ENCODE measurements around the gene KCNT2. TPM values are rescaled to one million over a fixed set of nuclear protein-coding genes. Genes with fewer than 3 reads are reported as not detected.

The KCNT2 gene
- total RNA-seq, 2 experiments from 2014 or later, result not detected

DNA sequence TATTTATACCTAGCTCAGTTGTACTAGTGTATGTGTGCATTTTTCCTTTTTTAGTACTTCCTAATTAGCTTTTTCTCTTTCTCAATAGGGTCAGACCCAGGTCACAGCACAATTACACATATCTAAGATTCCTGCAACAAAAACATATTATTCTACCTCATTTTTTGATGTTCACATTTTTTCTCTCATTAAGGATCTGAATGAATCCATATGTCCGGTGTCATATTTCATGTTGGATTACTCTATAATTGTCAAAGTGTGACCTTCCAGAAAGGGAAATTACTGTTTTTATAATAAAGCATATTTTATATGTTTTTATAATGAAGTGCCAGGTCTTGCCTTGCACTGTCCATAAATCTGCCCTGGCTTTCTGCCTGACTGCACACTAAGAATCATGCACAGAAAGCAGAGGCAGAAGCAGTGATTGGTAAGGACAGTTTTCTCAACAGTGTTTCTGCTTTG is 143.7 kb downstream of the KCNT2 start:
- no peaks in the 10 kb centered on the region for H3K79me2 ChIP-seq (ENCODE audit: insufficient read depth, low read depth, low read length)
- TF ChIP-seq EZH2phosphoT487 (IDR thresholded peaks at IDR 0.05; ENCODE audit: borderline replicate concordance, low read depth, low read length), result no peak
- TF ChIP-seq, protein P1, sequence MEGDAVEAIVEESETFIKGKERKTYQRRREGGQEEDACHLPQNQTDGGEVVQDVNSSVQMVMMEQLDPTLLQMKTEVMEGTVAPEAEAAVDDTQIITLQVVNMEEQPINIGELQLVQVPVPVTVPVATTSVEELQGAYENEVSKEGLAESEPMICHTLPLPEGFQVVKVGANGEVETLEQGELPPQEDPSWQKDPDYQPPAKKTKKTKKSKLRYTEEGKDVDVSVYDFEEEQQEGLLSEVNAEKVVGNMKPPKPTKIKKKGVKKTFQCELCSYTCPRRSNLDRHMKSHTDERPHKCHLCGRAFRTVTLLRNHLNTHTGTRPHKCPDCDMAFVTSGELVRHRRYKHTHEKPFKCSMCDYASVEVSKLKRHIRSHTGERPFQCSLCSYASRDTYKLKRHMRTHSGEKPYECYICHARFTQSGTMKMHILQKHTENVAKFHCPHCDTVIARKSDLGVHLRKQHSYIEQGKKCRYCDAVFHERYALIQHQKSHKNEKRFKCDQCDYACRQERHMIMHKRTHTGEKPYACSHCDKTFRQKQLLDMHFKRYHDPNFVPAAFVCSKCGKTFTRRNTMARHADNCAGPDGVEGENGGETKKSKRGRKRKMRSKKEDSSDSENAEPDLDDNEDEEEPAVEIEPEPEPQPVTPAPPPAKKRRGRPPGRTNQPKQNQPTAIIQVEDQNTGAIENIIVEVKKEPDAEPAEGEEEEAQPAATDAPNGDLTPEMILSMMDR (conservative IDR thresholded peaks at IDR 0.05; ENCODE audit: low read length), result no peak
- no peak overlapping the region for H2AFZ ChIP-seq (ENCODE audit: low read length)
- intact Hi-C loops (cut with micrococcal nuclease; ENCODE audit: unreplicated experiment), result no loop called here
- POLR2A ChIA-PET, result no interaction called here
- no peaks in the 10 kb centered on the region for H4K20me1 ChIP-seq (ENCODE audit: insufficient read depth, low read length)
- H3K4me2 ChIP-seq (ENCODE audit: low read length), result no peak overlapping the region
- no peaks in the 10 kb centered on the region for H3K9me2 ChIP-seq (ENCODE audit: insufficient read depth, low read length)
- H3K36me3 ChIP-seq (ENCODE audit: insufficient read depth, low read length), result no peaks in the 10 kb centered on the region
- H3K27ac ChIP-seq (ENCODE audit: low read depth, low read length, poor library complexity, severe bottlenecking), result no peak overlapping the region
- CTCF ChIA-PET (ENCODE audit: unreplicated experiment), result no interaction called here
- H3K9me3 ChIP-seq (ENCODE audit: low read length), result no peaks in the 10 kb centered on the region
- H3K4me1 ChIP-seq (ENCODE audit: insufficient read depth, low read length, poor library complexity, severe bottlenecking), result no peaks in the 10 kb centered on the region
- no TSS peak for BruUV-seq (replicated peaks)
- DNase-seq (ENCODE audit: low spot score), result no peak
- no peak overlapping the region for H3K4me3 ChIP-seq (ENCODE audit: low read depth, low read length, poor library complexity, severe bottlenecking)

DNA sequence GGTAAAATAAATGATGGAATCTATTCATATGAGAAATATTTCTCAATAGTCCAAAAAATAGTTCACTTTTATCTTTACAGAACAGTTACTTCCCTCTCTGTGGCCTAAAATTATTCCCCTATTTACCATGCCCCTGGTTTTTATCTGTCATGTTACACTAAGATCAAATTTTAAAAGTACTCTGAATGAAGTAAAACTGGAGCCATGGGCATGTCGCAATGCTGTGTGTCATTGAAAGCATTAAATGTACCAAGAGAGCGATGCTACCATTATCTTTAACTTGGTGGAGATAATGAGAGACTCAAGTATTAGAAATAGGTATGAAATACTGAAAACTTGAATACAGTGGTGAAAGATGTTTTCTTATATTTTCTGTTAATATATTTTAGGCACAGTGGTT is 146.2 kb downstream of the KCNT2 start:
- ChIA-PET CTCF (ENCODE audit: unreplicated experiment) (no interaction called here), POLR2A (no interaction called here)
- no peak overlapping the region for H3K4me3 ChIP-seq (ENCODE audit: low read depth, low read length, poor library complexity, severe bottlenecking)
- no peaks in the 10 kb centered on the region for H4K20me1 ChIP-seq (ENCODE audit: insufficient read depth, low read length)
- no peaks in the 10 kb centered on the region for H3K9me2 ChIP-seq (ENCODE audit: insufficient read depth, low read length)
- no peaks in the 10 kb centered on the region for H3K79me2 ChIP-seq (ENCODE audit: insufficient read depth, low read depth, low read length)
- intact Hi-C loops (cut with micrococcal nuclease; ENCODE audit: unreplicated experiment), result no loop called here
- TF ChIP-seq EZH2phosphoT487 (IDR thresholded peaks at IDR 0.05; ENCODE audit: borderline replicate concordance, low read depth, low read length), result no peak
- TF ChIP-seq, protein P1 (conservative IDR thresholded peaks at IDR 0.05; ENCODE audit: low read length), result no peak
- no peaks in the 10 kb centered on the region for H3K9me3 ChIP-seq (ENCODE audit: low read length)
- H3K4me1 ChIP-seq (ENCODE audit: insufficient read depth, low read length, poor library complexity, severe bottlenecking), result no peaks in the 10 kb centered on the region
- no peak overlapping the region for H3K27ac ChIP-seq (ENCODE audit: low read depth, low read length, poor library complexity, severe bottlenecking)
- no peaks in the 10 kb centered on the region for H3K36me3 ChIP-seq (ENCODE audit: insufficient read depth, low read length)
- DNase-seq (ENCODE audit: low spot score), result no peak
- no peak overlapping the region for H2AFZ ChIP-seq (ENCODE audit: low read length)
- H3K4me2 ChIP-seq (ENCODE audit: low read length), result no peak overlapping the region
- no TSS peak for BruUV-seq (replicated peaks)

DNA sequence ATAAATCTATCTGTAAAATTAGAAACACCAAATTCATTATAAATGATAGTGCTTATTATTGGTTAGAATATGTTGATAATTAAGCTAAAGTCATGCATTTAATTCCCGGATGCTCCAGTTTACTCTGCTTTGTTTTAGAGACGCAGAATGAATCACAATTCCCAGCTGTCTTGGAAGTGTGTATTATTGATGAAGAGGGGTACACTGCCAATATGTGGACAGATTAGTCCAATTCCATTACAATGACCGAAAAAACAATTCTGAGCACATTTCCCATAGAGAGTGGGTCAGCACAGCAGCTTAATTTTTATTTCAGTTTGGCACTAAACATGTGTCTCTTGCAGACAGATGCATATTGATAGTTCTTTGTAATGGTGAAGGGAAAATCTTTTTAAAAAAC is 146.7 kb downstream of the KCNT2 start:
- no peak overlapping the region for H3K4me2 ChIP-seq (ENCODE audit: low read length)
- no peak overlapping the region for H3K4me3 ChIP-seq (ENCODE audit: low read depth, low read length, poor library complexity, severe bottlenecking)
- no peaks in the 10 kb centered on the region for H4K20me1 ChIP-seq (ENCODE audit: insufficient read depth, low read length)
- CTCF ChIA-PET (ENCODE audit: unreplicated experiment), result no interaction called here
- H2AFZ ChIP-seq (ENCODE audit: low read length), result no peak overlapping the region
- H3K4me1 ChIP-seq (ENCODE audit: insufficient read depth, low read length, poor library complexity, severe bottlenecking), result no peaks in the 10 kb centered on the region
- H3K9me2 ChIP-seq (ENCODE audit: insufficient read depth, low read length), result no peaks in the 10 kb centered on the region
- H3K27ac ChIP-seq (ENCODE audit: low read depth, low read length, poor library complexity, severe bottlenecking), result no peak overlapping the region
- no peaks in the 10 kb centered on the region for H3K9me3 ChIP-seq (ENCODE audit: low read length)
- DNase-seq (ENCODE audit: low spot score), result no peak
- no TSS peak for BruUV-seq (replicated peaks)
- no peak for TF ChIP-seq EZH2phosphoT487 (IDR thresholded peaks at IDR 0.05; ENCODE audit: borderline replicate concordance, low read depth, low read length)
- TF ChIP-seq, protein P1 (conservative IDR thresholded peaks at IDR 0.05; ENCODE audit: low read length), result no peak
- POLR2A ChIA-PET, result no interaction called here
- H3K79me2 ChIP-seq (ENCODE audit: insufficient read depth, low read depth, low read length), result no peaks in the 10 kb centered on the region
- H3K36me3 ChIP-seq (ENCODE audit: insufficient read depth, low read length), result no peaks in the 10 kb centered on the region
- intact Hi-C loops (cut with micrococcal nuclease; ENCODE audit: unreplicated experiment), result no loop called here
